ENCODE measurements around the gene P2RX1. TPM values are rescaled to one million over a fixed set of nuclear protein-coding genes. Genes with fewer than 3 reads are reported as not detected.
A peak's percentile ranks its signal among the peaks of the same experiment; 100 is the strongest.

Gene P2RX1
- total RNA-seq, 2 experiments from 2014 or later, result 0.34 to 1.0 TPM

GRCh38 chr17:3917391-3917931 is 1.2 kb upstream of the P2RX1 start:
- H3K4me3 Mint-ChIP-seq, result no peak overlapping the region
- no peak overlapping the region for H3K4me3 ChIP-seq (ENCODE audit: low read length)
- ChIA-PET POLR2A (no interaction called here), CTCF (no interaction called here)
- peaks cover 43% of the 10 kb centered on the region for H3K4me1 ChIP-seq (ENCODE audit: insufficient read depth, low read length)
- H3K9me3 Mint-ChIP-seq, result no peaks in the 10 kb centered on the region
- ATAC-seq (ENCODE audit: poor library complexity), result no peak
- H3K4me1 Mint-ChIP-seq (ENCODE audit: low read depth), result peaks cover 33% of the 10 kb centered on the region
- no peaks in the 10 kb centered on the region for H3K36me3 ChIP-seq (ENCODE audit: insufficient read depth, low read length)
- DNase-seq, result no peak
- no peaks in the 10 kb centered on the region for H3K27me3 ChIP-seq (ENCODE audit: control insufficient read depth in 1 of 2, insufficient read depth in 2 of 2, low read length in 2 of 2)
- H3K27ac ChIP-seq (ENCODE audit: low read depth in 1 of 2, low read length in 2 of 2), result no peak overlapping the region
- no peak overlapping the region for H3K27ac Mint-ChIP-seq
- TF ChIP-seq, protein P1, sequence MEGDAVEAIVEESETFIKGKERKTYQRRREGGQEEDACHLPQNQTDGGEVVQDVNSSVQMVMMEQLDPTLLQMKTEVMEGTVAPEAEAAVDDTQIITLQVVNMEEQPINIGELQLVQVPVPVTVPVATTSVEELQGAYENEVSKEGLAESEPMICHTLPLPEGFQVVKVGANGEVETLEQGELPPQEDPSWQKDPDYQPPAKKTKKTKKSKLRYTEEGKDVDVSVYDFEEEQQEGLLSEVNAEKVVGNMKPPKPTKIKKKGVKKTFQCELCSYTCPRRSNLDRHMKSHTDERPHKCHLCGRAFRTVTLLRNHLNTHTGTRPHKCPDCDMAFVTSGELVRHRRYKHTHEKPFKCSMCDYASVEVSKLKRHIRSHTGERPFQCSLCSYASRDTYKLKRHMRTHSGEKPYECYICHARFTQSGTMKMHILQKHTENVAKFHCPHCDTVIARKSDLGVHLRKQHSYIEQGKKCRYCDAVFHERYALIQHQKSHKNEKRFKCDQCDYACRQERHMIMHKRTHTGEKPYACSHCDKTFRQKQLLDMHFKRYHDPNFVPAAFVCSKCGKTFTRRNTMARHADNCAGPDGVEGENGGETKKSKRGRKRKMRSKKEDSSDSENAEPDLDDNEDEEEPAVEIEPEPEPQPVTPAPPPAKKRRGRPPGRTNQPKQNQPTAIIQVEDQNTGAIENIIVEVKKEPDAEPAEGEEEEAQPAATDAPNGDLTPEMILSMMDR (IDR thresholded peaks at IDR 0.05), result no peak
- H3K9me3 ChIP-seq (ENCODE audit: control insufficient read depth in 1 of 2, insufficient read depth in 1 of 2, low read length in 2 of 2), result no peaks in the 10 kb centered on the region
- intact Hi-C loops (cut with DNase I, micrococcal nuclease), result no loop called here
- H3K36me3 Mint-ChIP-seq (ENCODE audit: low read depth), result no peaks in the 10 kb centered on the region
- H3K27me3 Mint-ChIP-seq, result no peaks in the 10 kb centered on the region

- Histone ChIP-seq H3K4me3 (ENCODE audit: low read length) (no peak overlapping the region), H3K9me3 (ENCODE audit: control insufficient read depth in 1 of 2, insufficient read depth in 1 of 2, low read length in 2 of 2) (no peaks in the 10 kb centered on the region), H3K4me1 (ENCODE audit: insufficient read depth, low read length) (peaks cover 44% of the 10 kb centered on the region), H3K27ac (ENCODE audit: low read depth in 1 of 2, low read length in 2 of 2) (no peak overlapping the region), H3K36me3 (ENCODE audit: insufficient read depth, low read length) (no peaks in the 10 kb centered on the region), H3K27me3 (ENCODE audit: control insufficient read depth in 1 of 2, insufficient read depth in 2 of 2, low read length in 2 of 2) (no peaks in the 10 kb centered on the region)
- ATAC-seq (ENCODE audit: poor library complexity) (no peak), DNase-seq (peak in 1 of 14 experiments; percentile 22)
- H3K4me3 Mint-ChIP-seq, result no peak overlapping the region
- CTCF ChIA-PET, result no interaction called here
- H3K9me3 Mint-ChIP-seq, result no peaks in the 10 kb centered on the region
- no peaks in the 10 kb centered on the region for H3K27me3 Mint-ChIP-seq
- intact Hi-C loops (cut with DNase I, micrococcal nuclease), result no loop called here
- POLR2A ChIA-PET, result interaction anchor here (0.6 to 3.0 kb wide), 6 partner anchors 23 to 300 kb away, joined by 3 to 13 read pairs (median 4); partner anchors contain the start of genes ATP2A3, CAMKK1 and NCBP3
- no peak overlapping the region for H3K27ac Mint-ChIP-seq
- H3K4me1 Mint-ChIP-seq (ENCODE audit: low read depth), result peaks cover 35% of the 10 kb centered on the region
- TF ChIP-seq, protein P1 (IDR thresholded peaks at IDR 0.05), result no peak
- H3K36me3 Mint-ChIP-seq (ENCODE audit: low read depth), result no peaks in the 10 kb centered on the region
Measured at GRCh38 chr17:3916825-3917224, 560 bp upstream of the P2RX1 start.

DNA sequence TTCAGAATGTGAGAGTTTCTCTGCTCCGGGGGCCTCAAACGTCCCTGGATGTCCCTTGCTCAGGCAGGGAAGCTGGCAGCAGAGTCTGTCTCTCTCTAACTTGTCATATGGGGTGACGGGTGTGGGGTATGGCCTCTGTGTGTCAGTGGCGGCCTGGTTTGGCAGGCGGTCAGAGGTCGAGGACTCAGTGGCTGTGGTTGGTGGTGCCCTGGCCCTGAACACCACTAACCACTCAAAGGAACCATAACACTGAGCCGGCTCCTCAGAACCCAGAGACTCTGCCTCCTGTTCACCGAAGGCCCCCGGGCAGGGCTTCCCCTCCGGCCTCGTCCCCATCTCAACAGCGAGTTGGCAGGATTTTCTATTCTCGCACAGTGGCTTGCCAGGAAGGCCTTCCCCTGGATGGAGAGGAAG is 677 bp downstream of the P2RX1 start:
- Histone ChIP-seq H3K27me3 (ENCODE audit: control insufficient read depth in 1 of 2, insufficient read depth in 2 of 2, low read length in 2 of 2) (no peaks in the 10 kb centered on the region), H3K9me3 (ENCODE audit: control insufficient read depth in 1 of 2, insufficient read depth in 1 of 2, low read length in 2 of 2) (no peaks in the 10 kb centered on the region), H3K4me3 (ENCODE audit: low read length) (peak overlapping the region; percentile 6), H3K4me1 (ENCODE audit: insufficient read depth, low read length) (peaks cover 55% of the 10 kb centered on the region), H3K27ac (ENCODE audit: low read depth in 1 of 2, low read length in 2 of 2) (no peak overlapping the region), H3K36me3 (ENCODE audit: insufficient read depth, low read length) (no peaks in the 10 kb centered on the region)
- Mint-ChIP-seq H3K36me3 (ENCODE audit: low read depth) (no peaks in the 10 kb centered on the region), H3K27me3 (no peaks in the 10 kb centered on the region), H3K9me3 (no peaks in the 10 kb centered on the region), H3K4me3 (peak overlapping the region; percentile 34), H3K4me1 (ENCODE audit: low read depth) (peaks cover 45% of the 10 kb centered on the region), H3K27ac (peak overlapping the region; percentile 27)
- TF ChIP-seq, protein P1 (IDR thresholded peaks at IDR 0.05), result no peak
- DNase-seq (peak in 1 of 14 experiments; percentile 26), ATAC-seq (ENCODE audit: poor library complexity) (no peak)
- intact Hi-C loops (cut with DNase I, micrococcal nuclease), result loop anchor here (2.0 kb wide), 3 partner anchors 47 to 159 kb away; no protein-coding TSS in a partner anchor
- POLR2A ChIA-PET, result interaction anchor here (1.5 to 3.0 kb wide), 2 partner anchors 22 to 49 kb away, joined by 6 to 13 read pairs; partner anchors contain the start of genes ATP2A3 and CAMKK1
- CTCF ChIA-PET, result interaction anchor here (2.7 kb wide), 1 partner anchor 90 kb away, joined by 31 read pairs; no protein-coding TSS in a partner anchor
